K562 (cell line): ENCODE measurements around the gene MLH1. TPM values are rescaled to one million over a fixed set of nuclear protein-coding genes. Genes with fewer than 3 reads are reported as not detected.

Experiments used
- AFF1 ChIP-seq, 2 experiments: fragments of 450-650 bp; IDR thresholded peaks; 2 replicates each; pipeline ENCODE4 v1.6.1; 2018; ENCODE audit warnings: mild to moderate bottlenecking in 2 of 2, low read depth in 1 of 2; ENCODE audit not compliant: partially characterized antibody in 2 of 2
- ATF7 ChIP-seq: fragments of 450-650 bp; IDR thresholded peaks from 2 replicates; pipeline ENCODE4 v1.7.1; 2014; ENCODE audit warnings: mild to moderate bottlenecking, moderate library complexity
- BRD9 ChIP-seq: fragments of 450-650 bp; IDR thresholded peaks from 2 replicates; pipeline ENCODE4 v1.6.1; 2018; ENCODE audit warnings: low read depth; ENCODE audit not compliant: partially characterized antibody
- EP300 ChIP-seq: IDR thresholded peaks from 2 replicates; pipeline ENCODE4 v1.6.1; 2012; ENCODE audit warnings: low read length, improper control_type of control experiment
- HIVEP1 ChIP-seq: fragments of 250-450 bp; sonication (Bioruptor Pico); IDR thresholded peaks from 2 replicates; pipeline ENCODE4 v1.4.0; 2020; ENCODE audit warnings: mild to moderate bottlenecking
- HMBOX1 ChIP-seq: sonication (generic); IDR thresholded peaks from 2 replicates; pipeline ENCODE4 v1.6.1; 2016
- HNRNPL ChIP-seq: fragments of 200-400 bp; formaldehyde crosslinking; IDR thresholded peaks from 2 replicates; pipeline ENCODE4 v1.6.1; 2017; ENCODE audit warnings: low read depth, mild to moderate bottlenecking, low read length
- HNRNPLL ChIP-seq: fragments of 200-400 bp; formaldehyde crosslinking; IDR thresholded peaks from 2 replicates; pipeline ENCODE4 v1.6.1; 2017; ENCODE audit warnings: low read length, low read depth, mild to moderate bottlenecking; ENCODE audit not compliant: poor library complexity, severe bottlenecking
- MEF2D ChIP-seq: conservative IDR thresholded peaks from 2 replicates; pipeline ENCODE4 v1.6.1; 2016; ENCODE audit warnings: low read depth, missing genetic modification characterization, missing compliant biosample characterization
- NCOA6 ChIP-seq: fragments of 450-650 bp; IDR thresholded peaks from 2 replicates; pipeline ENCODE4 v1.6.1; 2017; ENCODE audit warnings: mild to moderate bottlenecking
- PHF20 ChIP-seq: fragments of 450-650 bp; IDR thresholded peaks from 2 replicates; pipeline ENCODE4 v1.6.1; 2018; ENCODE audit not compliant: partially characterized antibody
- RFX5 ChIP-seq: IDR thresholded peaks from 2 replicates; pipeline ENCODE4 v1.6.1; 2011; ENCODE audit warnings: low read depth, mild to moderate bottlenecking, improper control_type of control experiment, low read length
- RFX7 ChIP-seq: fragments of 250-450 bp; sonication (Bioruptor Pico); IDR thresholded peaks from 2 replicates; pipeline ENCODE4 v1.5.1; 2021; ENCODE audit warnings: mild to moderate bottlenecking
- SRSF9 ChIP-seq: fragments of 200-400 bp; formaldehyde crosslinking; IDR thresholded peaks from 2 replicates; pipeline ENCODE4 v1.6.1; 2017; ENCODE audit warnings: low read depth, low read length, borderline replicate concordance
- THRAP3 ChIP-seq: fragments of 450-650 bp; IDR thresholded peaks from 2 replicates; pipeline ENCODE4 v1.6.1; 2016; ENCODE audit warnings: mild to moderate bottlenecking, inconsistent platforms, borderline replicate concordance
- ZMIZ1 ChIP-seq, 2 experiments: fragments of 150-350 bp in 1 of 2; IDR thresholded peaks; 2 replicates each; pipeline ENCODE4 v1.6.1; 2012 to 2016; ENCODE audit warnings: low read depth in 2 of 2, low read length in 2 of 2, mild to moderate bottlenecking in 1 of 2, moderate library complexity in 1 of 2
- ZNF175 ChIP-seq: fragments of 200-800 bp; sonication (Bioruptor generic); IDR thresholded peaks from 2 replicates; pipeline ENCODE4 v1.6.1; 2016; ENCODE audit warnings: low read depth, mild to moderate bottlenecking, missing genetic modification characterization, missing compliant biosample characterization
- ZNF655 ChIP-seq: fragments of 250-450 bp; sonication (Bioruptor Pico); IDR thresholded peaks from 2 replicates; pipeline ENCODE4 v1.5.0; 2021
- polyA plus RNA-seq, 8 experiments: library from polyadenylated mRNA; depleted of rRNA in 4 of 8; stranded (reverse) in 5 of 8; unstranded in 3 of 8; fragments of >200 nt; fragmentation: Nextera tagmentation in 2 of 8; fragmentation: Illumina TruSeq in 1 of 8; extraction: Ambion mirVana in 2 of 8; extraction: Trizol in 1 of 8; gene quantifications; 2 replicates each; pipeline versions ENCODE4 v1.2.1 to v1.2.3, GENCODE V29; 2011 to 2014; ENCODE audit warnings: inconsistent platforms in 1 of 8, missing spikeins in 1 of 8
- total RNA-seq, 7 experiments: library from RNA; depleted of rRNA in 6 of 7; stranded (reverse); fragments of >200 nt in 6 of 7; fragmentation: Illumina TruSeq in 2 of 7; extraction: Trizol in 2 of 7; gene quantifications; 2 replicates each; pipeline versions ENCODE4 v1.2.1 to v1.2.3, GENCODE V29; 2011 to 2021; ENCODE audit warnings: low replicate concordance in 1 of 7

Gene MLH1
- total and polyA plus RNA-seq, 9 of the 15 experiments (the other 6 are each of a cell fraction or from before 2014, with no cell fraction given) = 76.4 to 155 (median 117) TPM

- TF ChIP-seq NCOA6 (peak; percentile 41; the same call in 1 of the 2 replicates), ZMIZ1 (IDR thresholded peaks at IDR 0.05; ENCODE audit: low read depth in 2 of 2, low read length in 2 of 2) (peak in 1 of 2 experiments; percentile 89; a peak in 2 of 4 replicates), MEF2D (no peak; the same call in 1 of the 2 replicates), THRAP3 (peak; percentile 86; the same call in 1 of the 2 replicates), RFX5 (peak; percentile 67; the same call in 1 of the 2 replicates), AFF1 (IDR thresholded peaks at IDR 0.05; ENCODE audit: low read depth in 1 of 2, partially characterized antibody in 2 of 2) (peak; percentile 31 to 87), ZNF175 (peak; percentile 78; the same call in 1 of the 2 replicates), PHF20 (no peak), SRSF9 (no peak), HNRNPLL (no peak), HIVEP1 (CRISPR knock-in tag) (no peak), EP300 (peak; percentile 99), ATF7 (peak; percentile 86), ZNF655 (CRISPR knock-in tag) (no peak), RFX7 (no peak), HMBOX1 (peak; percentile 88), HNRNPL (no peak), BRD9 (peak; percentile 98)
These were observed 35.2 kb upstream of the MLH1 start (continued) for GRCh38 chr3:36957862-36958686.
